Heart right ventricle (tissue), 16 donors: ENCODE results near the gene TCOF1. TPM values are rescaled to one million over a fixed set of nuclear protein-coding genes. Genes with fewer than 3 reads are reported as not detected.

Experiments
- ATAC-seq, 8 donors: fragments of 200-7000 bp; cut with Tn5 transposase; one replicate each; pipeline ENCODE4 v1.9.1; 2020; ENCODE audit warnings: mild to moderate bottlenecking in 8 of 8, moderate library complexity in 8 of 8, moderate number of reproducible peaks in 1 of 8
- DNase-seq, 2 donors: peaks; one replicate each; pipeline ENCODE4 v3.0.0-alpha.2; 2020
- H3K27ac ChIP-seq, 10 donors: fragments of 200-600 bp; sonication (generic) in 2 of 10; one replicate each; pipeline versions ENCODE4 v1.5.0 to v1.8.0; 2020 to 2022; ENCODE audit warnings: mild to moderate bottlenecking in 3 of 10
- H3K27me3 ChIP-seq, 7 donors: fragments of 200-600 bp; one replicate each; pipeline ENCODE4 v1.8.0; 2021 to 2022; ENCODE audit warnings: mild to moderate bottlenecking in 2 of 7
- H3K36me3 ChIP-seq, 9 donors: fragments of 200-600 bp; sonication (generic) in 1 of 9; one replicate each; pipeline versions ENCODE4 v1.5.0 to v1.8.0; 2020 to 2022; ENCODE audit warnings: mild to moderate bottlenecking in 2 of 9
- H3K4me1 ChIP-seq, 9 donors: fragments of 200-600 bp; sonication (generic) in 1 of 9; one replicate each; pipeline versions ENCODE4 v1.5.0 to v1.8.0; 2020 to 2022; ENCODE audit warnings: mild to moderate bottlenecking in 4 of 9
- H3K4me3 ChIP-seq, 10 donors: fragments of 200-600 bp; sonication (generic) in 2 of 10; one replicate each; pipeline versions ENCODE4 v1.5.0 to v1.8.0; 2020 to 2022; ENCODE audit warnings: mild to moderate bottlenecking in 7 of 10, moderate library complexity in 2 of 10
- H3K9me3 ChIP-seq, 11 donors: fragments of 200-600 bp in 10 of 11; sonication (generic) in 2 of 11; one replicate each; pipeline versions ENCODE4 v1.5.0 to v1.8.0; 2013 to 2022; ENCODE audit warnings: mild to moderate bottlenecking in 2 of 11, control low read depth in 1 of 11, moderate library complexity in 1 of 11
- WGBS, 2 donors: extraction: QIAGEN DNeasy Blood & Tissue Kit; methylation state at CpG; one replicate each; pipeline ENCODE4 v1.1.7; 2013; ENCODE audit warnings: inconsistent platforms in 1 of 2; 5-methylcytosine and 5-hydroxymethylcytosine counted together
- intact Hi-C, 10 donors: fragments of 100-400 bp; cut with DNase I; formaldehyde crosslinking; loops; one replicate each; pipeline versions ENCODE4 v1.11.1 to v1.14.2; 2022
- polyA plus RNA-seq, 2 donors: library from polyadenylated mRNA; stranded (reverse); fragments of 200-250 nt; gene quantifications; one replicate each; pipeline ENCODE4 v1.2.3, GENCODE V29; 2013
- total RNA-seq, 10 donors: library from RNA; stranded (reverse); fragmentation: NEBNext Ultra II Directional in 3 of 10; extraction: Animal tissue kit (Norgen Biotek cat#: 25700) in 3 of 10; gene quantifications; one replicate each; pipeline versions ENCODE4 v1.2.1 to v1.2.4, GENCODE V29; 2021 to 2023
- TF ChIP-seq, protein P1 (sequence below), 9 donors: fragments of 200-600 bp; sonication (generic) in 2 of 9; IDR thresholded peaks; one replicate each; pipeline versions ENCODE4 v1.5.0 to v1.8.0; 2021 to 2022; ENCODE audit warnings: antibody characterized with exemption in 9 of 9, mild to moderate bottlenecking in 5 of 9, moderate library complexity in 1 of 9
- donor health status: Arrhythmogenic right ventricular cardiomyopathy.
- donor health status: ischemic (EF 13 %, LVEDD 7.1; RV severe dilation, severe dysfunction).
- donor health status: healthy with polysubstance abuse.
- donor health status: DM: no; HTN: yes; CAD: no.
- donor health status: DM: no; HTN: no; CAD: no.
- donor health status: ischemic (EF 25% LVEDD 6.9; RV normal size, moderate dysfunction).
- donor health status: ischemic (EF 25% LVEDD 5.7; RV mildly dilated, moderate dysfunction).
- donor health status: healthy.
- donor health status: DM: yes; HTN: yes; CAD: no.
- donor health status: Ischemic cardiomyopathy.
- donor health status: ischemic (EF 35%, LVEDD 5.7; RV mildly dilated, moderate dysfunction).
- donor health status: nonischemic (EF 11% LVEDD 7.7; RV severe dilation, severe dysfunction).
- donor health status: DM: yes; HTN: yes; CAD: no.
- donor health status: PGD.
- donor health status: ischemic (EF 29% LVEDD 5.4; RV normal size, mild dysfunction).
- donor health status: nonischemic (EF 23%, LVEDD 6.1; RV moderate dilation, normal function).

TCOF1 gene
- total and polyA plus RNA-seq, 12 donors: 12.4 to 21.3 (median 14.1) TPM

DNA sequence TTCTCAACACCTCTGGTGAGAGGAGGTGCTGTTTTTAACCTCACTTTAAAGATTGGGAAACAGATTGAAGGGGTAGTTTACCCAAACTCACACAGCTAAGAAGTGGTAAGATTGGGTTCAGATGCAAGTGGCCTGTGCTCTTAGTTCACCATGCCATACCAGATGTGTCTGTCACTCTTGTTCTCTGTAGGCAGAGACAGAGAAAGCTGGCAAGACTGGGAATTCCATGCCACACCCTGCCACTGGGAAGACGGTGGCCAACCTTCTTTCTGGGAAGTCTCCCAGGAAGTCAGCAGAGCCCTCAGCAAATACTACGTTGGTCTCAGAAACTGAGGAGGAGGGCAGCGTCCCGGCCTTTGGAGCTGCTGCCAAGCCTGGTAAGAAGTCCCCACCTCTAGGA, 11.0 kb downstream of the TCOF1 start:
- Histone ChIP-seq H3K9me3 (no peaks in the 10 kb centered on the region), H3K4me1 (peaks cover 0 to 6% (median 0%) of the 10 kb centered on the region in 9 donors), H3K36me3 (peaks cover 0 to 99% (median 78%) of the 10 kb centered on the region in 9 donors), H3K4me3 (no peak overlapping the region), H3K27ac (no peak overlapping the region), H3K27me3 (no peaks in the 10 kb centered on the region)
- no peak for ATAC-seq
- DNase-seq: no peak
- intact Hi-C loops: no loop called here
- 88 to 91% methylated on average over 4 of the region's 4 CpGs for WGBS, 2 donors
- TF ChIP-seq, protein P1, sequence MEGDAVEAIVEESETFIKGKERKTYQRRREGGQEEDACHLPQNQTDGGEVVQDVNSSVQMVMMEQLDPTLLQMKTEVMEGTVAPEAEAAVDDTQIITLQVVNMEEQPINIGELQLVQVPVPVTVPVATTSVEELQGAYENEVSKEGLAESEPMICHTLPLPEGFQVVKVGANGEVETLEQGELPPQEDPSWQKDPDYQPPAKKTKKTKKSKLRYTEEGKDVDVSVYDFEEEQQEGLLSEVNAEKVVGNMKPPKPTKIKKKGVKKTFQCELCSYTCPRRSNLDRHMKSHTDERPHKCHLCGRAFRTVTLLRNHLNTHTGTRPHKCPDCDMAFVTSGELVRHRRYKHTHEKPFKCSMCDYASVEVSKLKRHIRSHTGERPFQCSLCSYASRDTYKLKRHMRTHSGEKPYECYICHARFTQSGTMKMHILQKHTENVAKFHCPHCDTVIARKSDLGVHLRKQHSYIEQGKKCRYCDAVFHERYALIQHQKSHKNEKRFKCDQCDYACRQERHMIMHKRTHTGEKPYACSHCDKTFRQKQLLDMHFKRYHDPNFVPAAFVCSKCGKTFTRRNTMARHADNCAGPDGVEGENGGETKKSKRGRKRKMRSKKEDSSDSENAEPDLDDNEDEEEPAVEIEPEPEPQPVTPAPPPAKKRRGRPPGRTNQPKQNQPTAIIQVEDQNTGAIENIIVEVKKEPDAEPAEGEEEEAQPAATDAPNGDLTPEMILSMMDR (IDR thresholded peaks at IDR 0.05): no peak

DNA sequence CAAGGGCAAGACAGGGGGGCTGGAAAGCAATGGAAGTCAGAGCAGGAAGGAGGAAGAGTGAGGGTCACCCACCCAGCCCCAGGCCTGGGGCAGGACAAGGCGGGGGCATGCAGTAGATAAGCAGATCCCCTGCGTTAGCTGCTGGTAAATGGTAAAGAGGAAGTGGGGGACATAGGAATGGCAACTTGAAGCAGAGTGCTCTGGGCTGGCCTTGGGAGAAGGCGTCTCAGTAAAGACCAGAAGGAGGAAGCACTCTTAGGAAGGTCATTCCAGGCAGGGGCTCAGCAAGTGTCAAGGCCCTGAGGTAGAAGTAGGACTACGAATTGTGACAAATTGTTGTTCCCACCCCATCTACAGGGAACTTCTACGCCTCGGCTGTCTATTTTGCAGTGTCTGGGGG, 15.1 kb downstream of the TCOF1 start:
- no peaks in the 10 kb centered on the region for H3K27me3 ChIP-seq
- H3K4me1 ChIP-seq: peaks cover 0 to 6% (median 0%) of the 10 kb centered on the region in 9 donors
- TF ChIP-seq, protein P1 (IDR thresholded peaks at IDR 0.05): no peak
- DNase-seq (no peak), ATAC-seq (no peak)
- no peak overlapping the region for H3K4me3 ChIP-seq
- WGBS, 2 donors: 91 to 94% methylated on average over 6 of the region's 6 CpGs
- no peaks in the 10 kb centered on the region for H3K9me3 ChIP-seq
- peak overlapping the region in 1 of 10 donors; percentile 40 for H3K27ac ChIP-seq
- peaks cover 0 to 100% (median 86%) of the 10 kb centered on the region in 9 donors for H3K36me3 ChIP-seq
- intact Hi-C loops: no loop called here

DNA sequence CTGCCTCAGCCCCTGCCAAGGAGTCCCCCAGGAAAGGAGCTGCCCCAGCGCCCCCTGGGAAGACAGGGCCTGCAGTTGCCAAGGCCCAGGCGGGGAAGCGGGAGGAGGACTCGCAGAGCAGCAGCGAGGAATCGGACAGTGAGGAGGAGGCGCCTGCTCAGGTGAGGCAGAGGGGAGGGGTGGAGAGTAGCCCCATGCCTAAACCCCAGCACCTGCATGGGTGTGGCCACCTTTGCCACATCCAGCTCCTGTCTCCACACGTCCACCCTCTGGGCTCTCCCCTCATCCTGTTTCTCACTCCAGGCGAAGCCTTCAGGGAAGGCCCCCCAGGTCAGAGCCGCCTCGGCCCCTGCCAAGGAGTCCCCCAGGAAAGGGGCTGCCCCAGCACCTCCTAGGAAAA, 17.2 kb downstream of the TCOF1 start:
- Histone ChIP-seq H3K4me1 (peaks cover 0 to 6% (median 0%) of the 10 kb centered on the region in 9 donors), H3K27me3 (no peaks in the 10 kb centered on the region), H3K27ac (no peak overlapping the region), H3K9me3 (no peaks in the 10 kb centered on the region), H3K36me3 (peaks cover 0 to 100% (median 84%) of the 10 kb centered on the region in 9 donors), H3K4me3 (no peak overlapping the region)
- 96 to 98% methylated on average over 11 of the region's 11 CpGs for WGBS, 2 donors
- ATAC-seq (no peak), DNase-seq (no peak)
- TF ChIP-seq, protein P1 (IDR thresholded peaks at IDR 0.05): no peak
- intact Hi-C loops: no loop called here

DNA sequence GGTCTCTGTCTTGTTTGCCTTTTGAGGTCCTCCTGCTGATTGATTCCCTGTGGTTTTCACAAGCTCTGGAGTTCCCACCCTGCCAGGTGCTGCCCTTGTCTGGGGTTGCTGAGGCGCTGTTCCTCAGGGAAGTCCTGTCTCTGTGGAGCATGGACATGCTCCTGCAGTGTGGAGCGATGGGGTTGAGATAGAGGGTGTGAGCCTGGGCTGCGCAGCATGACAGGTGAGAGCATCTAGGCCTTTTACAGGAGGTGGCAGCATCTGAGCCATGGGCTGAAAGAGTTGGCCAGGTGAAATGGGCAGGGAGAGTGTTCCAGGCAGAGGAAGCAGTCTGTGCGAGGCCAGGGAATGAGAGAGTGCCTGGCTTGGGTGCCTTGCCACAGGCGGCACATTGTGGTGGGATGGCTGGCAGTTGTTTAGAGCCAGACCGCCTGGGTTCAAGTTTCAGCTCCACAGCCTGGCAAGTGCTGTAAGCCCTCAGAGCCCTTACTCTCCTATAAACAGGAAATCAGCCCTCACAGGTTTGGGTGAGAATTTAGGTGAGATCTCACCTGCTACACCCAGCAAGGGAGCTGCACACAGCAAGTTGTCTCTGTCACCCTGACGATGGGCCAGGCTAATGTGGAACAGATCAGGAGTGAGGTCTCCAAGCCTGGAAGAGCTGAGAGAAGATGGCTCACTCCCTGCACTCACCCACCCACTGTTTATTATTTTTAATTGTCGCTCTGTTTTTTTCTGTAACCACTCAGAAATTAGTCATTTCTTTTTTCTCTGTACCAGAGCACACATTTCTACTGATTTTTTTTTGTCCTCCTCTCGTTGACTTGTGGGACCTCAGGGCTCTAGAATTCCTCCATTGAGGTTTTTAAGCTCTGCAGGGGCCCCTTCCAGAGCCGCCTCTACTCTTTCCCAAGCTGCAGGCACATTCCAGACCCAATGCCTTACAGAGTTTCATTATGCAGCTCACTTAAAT, 19.6 kb downstream of the TCOF1 start:
- TF ChIP-seq, protein P1 (IDR thresholded peaks at IDR 0.05): no peak
- H3K4me3 ChIP-seq: no peak overlapping the region
- intact Hi-C loops: no loop called here
- DNase-seq (no peak), ATAC-seq (peak in 1 of 8 donors; percentile 35)
- no peaks in the 10 kb centered on the region for H3K27me3 ChIP-seq
- H3K4me1 ChIP-seq: peaks cover 0 to 5% (median 0%) of the 10 kb centered on the region in 9 donors
- 79 to 81% methylated on average over 10 of the region's 10 CpGs for WGBS, 2 donors
- H3K27ac ChIP-seq: peak overlapping the region in 1 of 10 donors; percentile 37
- H3K9me3 ChIP-seq: no peaks in the 10 kb centered on the region
- peaks cover 0 to 100% (median 91%) of the 10 kb centered on the region in 9 donors for H3K36me3 ChIP-seq
